Kidney glomerular epithelial cell (primary cell): ENCODE results near the gene ELMO1.

Source experiments
- DNase-seq: peaks from one replicate; lab custom pipeline; 2025; lab: John Stamatoyannopoulos, UW

The ELMO1 gene

DNA sequence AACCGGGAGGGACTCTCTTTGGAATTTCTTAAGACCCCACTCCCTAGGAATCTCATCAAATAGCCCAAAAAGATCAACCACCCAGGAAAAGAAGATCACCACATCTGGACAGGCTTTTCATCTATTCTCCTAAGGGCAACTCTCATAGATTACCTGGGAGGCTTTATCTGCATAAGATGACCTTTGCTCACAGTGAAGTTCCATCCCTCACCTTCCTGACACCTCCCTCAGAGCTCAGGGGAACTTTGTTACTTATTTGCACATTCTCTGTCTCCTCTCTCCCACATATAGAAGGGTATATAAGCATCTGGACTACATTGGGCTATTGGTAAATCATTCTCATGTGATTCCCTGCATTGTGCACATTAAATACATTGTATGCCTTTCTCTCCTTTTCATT, 80.1 kb downstream of the ELMO1 start:
- no peak for DNase-seq

GRCh38 chr7:37367010-37367409, 81.7 kb downstream of the ELMO1 start:
- DNase-seq: no peak

DNA sequence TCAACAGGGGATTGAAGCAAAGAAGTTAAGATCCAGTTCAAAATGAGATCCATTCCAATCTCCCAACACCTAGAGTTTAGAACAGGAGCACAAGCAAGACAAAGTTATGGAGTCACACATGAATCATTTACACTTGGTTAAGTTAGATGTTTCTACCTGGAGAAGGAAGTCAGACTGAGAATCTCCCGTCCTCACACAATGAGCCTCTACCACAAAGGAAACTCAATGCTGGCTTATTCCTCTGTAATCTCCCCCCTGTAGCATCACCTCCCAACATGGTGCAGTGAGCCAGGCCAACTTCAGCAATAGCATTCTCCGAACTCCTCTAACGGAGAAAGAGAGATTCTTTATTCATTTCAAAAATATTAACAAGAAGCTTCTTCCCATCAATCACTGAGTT, 82.2 kb downstream of the ELMO1 start:
- no peak for DNase-seq

GRCh38 chr7:37365405-37365804, 83.3 kb downstream of the ELMO1 start:
- DNase-seq: no peak

GRCh38 chr7:37364856-37365255, 83.8 kb downstream of the ELMO1 start:
- no peak for DNase-seq

GRCh38 chr7:37363536-37364491, 84.8 kb downstream of the ELMO1 start:
- DNase-seq: no peak

DNA sequence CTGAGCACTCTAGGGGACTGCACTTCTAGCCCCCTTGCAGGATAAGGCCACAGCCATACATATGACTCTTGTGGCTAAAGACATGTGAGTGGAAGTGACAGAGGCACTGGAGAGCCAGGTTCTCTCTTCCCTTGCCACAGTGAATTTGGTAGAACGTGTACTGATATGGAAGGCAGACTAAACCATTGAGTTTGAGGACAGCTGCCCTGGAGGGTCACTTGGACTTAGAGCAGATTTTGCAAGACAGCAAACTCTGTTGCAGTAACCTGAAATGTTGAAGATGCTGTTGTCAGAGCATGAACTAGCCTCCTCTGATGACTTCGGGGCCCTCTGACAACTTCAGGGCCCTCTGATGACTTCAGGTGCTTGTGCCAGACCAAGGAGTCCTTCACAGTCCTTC, 85.9 kb downstream of the ELMO1 start:
- no peak for DNase-seq

DNA sequence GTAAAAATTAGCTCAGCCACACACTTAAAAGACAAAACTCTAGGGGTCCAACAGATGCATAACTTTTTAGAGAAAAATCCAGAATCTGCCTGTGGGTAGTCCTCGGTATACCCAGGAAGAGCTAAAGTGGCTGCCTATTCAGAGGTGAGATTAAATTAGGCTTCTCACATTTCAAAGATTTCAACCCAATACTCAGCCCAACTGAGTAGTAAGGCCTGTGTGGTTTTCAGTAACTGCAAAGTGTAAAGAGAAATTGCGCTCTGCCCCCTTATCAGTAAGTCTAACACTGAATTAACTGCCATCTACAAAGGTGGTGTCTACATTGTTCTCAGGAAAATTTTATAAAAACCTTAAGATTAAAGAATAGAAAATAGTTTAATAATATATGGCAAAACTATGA, 88.2 kb downstream of the ELMO1 start:
- no peak for DNase-seq

DNA sequence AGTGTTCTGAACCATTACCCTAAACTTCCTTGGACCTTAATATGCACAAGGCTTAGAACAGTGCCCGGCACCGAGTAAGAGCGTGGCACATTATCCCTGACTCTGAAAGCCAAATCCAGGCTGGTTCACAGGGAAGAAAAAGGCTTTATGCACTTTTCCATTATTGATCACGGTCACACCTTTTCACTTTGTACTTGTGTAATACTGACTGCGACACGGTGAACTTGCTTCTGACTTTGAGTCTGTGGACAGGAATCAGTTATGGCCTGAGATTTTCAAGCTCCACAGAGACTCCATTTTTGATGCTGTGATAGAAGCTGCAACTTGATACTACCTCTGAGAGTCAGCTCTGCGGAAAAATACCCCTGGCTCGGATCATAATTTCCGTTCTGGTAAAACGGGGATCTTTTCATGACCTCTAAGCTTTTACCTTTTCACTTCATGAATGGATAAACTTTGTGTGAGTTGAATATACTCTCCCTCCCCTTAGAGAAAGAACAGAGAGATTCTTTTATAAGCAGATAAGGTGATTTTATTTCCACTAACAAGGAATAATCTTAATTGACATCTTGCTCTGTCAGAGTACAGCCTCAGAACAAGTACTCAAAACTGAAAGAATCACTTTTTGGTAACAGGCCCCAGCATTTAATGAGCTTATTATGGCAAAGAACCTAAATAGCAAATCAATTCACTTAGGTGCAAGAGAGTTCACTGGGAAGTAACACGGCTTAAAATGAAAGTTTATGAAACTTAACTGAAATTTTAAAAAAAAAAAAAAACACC, 88.8 kb downstream of the ELMO1 start:
- no peak for DNase-seq

DNA sequence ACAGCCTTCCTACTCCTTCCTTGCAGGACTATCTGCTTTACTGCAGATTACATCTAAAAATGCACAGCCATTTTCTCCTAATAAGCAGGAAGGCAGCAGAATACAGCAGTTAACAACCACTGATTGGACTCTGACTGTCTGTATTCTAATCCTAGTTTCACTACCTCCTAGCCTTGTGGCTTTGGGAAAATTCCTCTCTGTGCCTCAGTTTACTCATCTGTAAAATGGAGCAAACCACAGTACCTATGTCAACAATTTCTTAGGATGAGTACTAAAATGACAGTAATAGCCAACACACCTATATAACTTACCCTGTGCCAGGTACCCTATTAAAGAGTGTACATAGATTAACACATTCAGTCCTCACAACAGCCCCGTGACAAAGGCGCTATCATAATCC, 89.5 kb downstream of the ELMO1 start:
- DNase-seq: no peak

GRCh38 chr7:37357637-37357996, 91.0 kb downstream of the ELMO1 start:
- no peak for DNase-seq

DNA sequence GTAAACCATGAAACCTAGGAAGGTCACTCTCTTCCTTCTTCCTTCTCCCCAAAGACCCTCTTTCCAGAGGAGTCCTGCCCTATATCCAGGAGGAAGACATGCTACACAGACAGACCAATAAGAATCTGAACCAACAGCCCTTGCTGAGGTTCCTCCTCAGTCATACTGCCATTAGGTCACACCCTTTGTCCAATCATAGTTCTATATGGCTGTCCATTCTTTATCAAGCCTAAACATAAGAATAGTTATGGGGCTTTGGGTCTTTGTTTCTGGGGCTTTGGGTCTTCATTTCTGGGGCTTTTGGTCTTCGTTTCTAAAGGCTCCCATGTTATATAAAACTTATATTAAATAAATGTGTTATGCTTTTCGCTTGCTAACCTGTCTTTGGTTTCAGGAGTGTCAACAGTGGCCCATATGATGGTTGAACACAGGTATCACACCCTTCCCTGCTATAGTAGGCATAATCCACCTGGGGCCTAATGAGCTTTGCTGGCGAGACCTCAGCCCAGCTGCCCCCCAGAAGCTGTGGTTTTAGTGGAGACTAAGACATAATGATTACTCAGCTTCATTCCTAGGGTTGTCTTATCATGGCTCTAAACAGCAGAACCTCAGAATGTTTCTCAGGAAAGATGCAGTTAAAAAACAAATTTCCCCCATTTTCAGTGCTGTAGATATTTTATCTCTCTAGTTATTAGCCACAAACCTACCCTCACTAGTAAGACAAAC, 91.6 kb downstream of the ELMO1 start:
- DNase-seq: no peak

- DNase-seq: peak; percentile 2
These were observed 94.0 kb downstream of the ELMO1 start for GRCh38 chr7:37354656-37355131.

DNA sequence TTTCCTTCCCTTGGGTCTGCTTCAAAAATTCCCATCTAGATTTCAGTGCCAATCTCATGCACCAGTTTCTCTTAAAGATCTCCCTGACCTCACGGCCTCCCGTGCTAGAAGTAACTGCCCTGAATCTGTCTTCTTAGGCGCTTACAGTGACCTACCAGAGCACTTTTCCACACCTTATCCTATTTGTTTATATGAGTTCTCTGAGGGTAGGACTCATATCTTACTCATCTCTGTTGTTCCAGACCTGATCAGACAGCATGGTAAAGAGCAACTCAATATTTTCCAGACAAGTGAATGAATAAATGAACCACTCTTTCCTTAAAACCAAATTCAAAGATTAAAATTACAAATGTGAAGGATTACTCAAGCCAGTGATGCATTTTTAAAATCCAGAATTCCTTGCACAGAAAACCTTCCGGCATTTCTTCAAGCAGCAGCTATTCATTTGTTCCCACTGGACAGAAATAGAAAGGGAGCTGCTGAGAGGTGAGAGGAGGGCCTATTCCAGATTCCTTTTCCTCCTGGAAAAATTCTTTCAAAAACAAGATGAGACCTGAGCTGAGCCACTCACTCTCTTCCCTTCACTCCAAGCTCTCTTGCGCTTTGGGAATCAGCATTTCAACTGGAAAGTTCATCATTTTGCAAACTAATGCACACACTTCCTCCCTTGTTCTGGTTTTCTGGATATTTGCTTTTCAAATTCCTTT, 94.6 kb downstream of the ELMO1 start:
- DNase-seq: no peak

GRCh38 chr7:37352974-37353948, 95.4 kb downstream of the ELMO1 start:
- no peak for DNase-seq

GRCh38 chr7:37352251-37352880, 96.3 kb downstream of the ELMO1 start:
- DNase-seq: no peak

DNA sequence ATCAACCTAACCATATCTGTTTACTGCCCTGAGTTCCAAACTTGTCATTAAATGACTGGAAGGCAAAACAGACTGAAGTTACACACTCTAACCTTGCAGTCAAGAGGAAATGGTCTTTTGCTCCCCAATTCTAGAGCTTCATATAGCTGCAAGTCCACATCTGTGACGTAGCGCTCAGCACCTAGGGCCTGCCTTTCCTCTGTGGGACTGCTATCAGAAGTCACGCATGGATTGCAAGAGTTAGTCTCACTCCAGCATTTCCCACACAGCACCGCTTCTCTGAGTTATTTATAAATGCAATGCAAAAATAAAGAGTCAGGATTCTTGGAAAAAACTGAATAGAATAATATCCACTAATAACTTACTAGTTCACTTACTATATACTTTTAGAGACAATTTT, 96.9 kb downstream of the ELMO1 start:
- no peak for DNase-seq

GRCh38 chr7:37349979-37350590, 98.6 kb downstream of the ELMO1 start:
- no peak for DNase-seq

DNA sequence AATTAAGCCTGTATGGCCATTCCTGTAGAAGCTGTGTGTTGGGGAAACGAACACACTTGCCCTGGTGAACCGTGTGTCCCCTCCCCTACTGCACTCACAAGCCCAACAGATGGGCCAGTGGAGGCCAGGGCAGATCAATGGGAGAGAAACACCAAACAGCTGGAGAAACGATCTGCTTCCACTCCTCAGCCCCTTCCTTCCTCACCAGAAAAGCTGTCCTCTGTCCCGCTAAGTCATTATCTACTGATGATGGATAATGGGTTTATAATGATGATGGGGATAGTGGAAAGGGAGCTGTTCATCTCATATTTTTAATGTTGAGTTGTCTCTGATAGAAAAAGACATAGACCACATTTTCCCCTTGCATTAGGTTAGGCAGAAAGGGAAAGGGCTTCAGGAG, 99.7 kb downstream of the ELMO1 start:
- no peak for DNase-seq

DNA sequence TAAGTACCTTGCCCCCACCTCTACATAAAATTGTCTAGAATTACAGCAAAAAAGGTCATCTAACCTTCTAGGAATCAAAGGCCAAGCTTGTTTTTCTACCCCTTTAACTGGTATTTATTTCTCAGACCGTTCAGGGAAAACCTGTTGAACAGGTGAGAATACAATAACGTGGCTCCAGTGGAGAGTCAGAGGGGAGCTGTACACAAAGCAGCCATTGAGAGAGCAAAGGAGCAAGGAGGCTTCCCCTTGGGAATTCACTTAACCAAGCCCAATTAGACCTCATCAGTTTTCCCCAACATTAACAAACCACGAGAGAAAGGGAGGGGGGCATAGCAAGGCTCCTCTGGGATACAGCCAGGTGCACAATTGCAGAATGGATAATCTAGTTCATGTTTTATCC, 101.9 kb downstream of the ELMO1 start:
- DNase-seq: no peak
